PC-9 (cell line): Measurements from ENCODE around the gene MGLL.

Experiments used
- CTCF ChIP-seq: fragments of 200-600 bp; sonication (generic); conservative IDR thresholded peaks from 2 replicates; pipeline ENCODE4 v1.6.1; 2017; ENCODE audit warnings: mixed run types, antibody characterized with exemption, mild to moderate bottlenecking, moderate library complexity
- EZH2 ChIP-seq: fragments of 200-600 bp; sonication (generic); IDR thresholded peaks from 2 replicates; pipeline ENCODE4 v1.8.0; 2017; ENCODE audit warnings: antibody characterized with exemption, low read depth

GRCh38 chr3:127798716-127799115 lies 23.6 kb downstream of the MGLL start:
- no peak for TF ChIP-seq EZH2
- TF ChIP-seq CTCF = no peak
